NCI-H1694 (cell line): ENCODE results near the gene PCBP1.
"Not testable (repeated sequence)": the region's sequence is repeated elsewhere in the genome, so short reads cannot be mapped to it uniquely, and the experiment has no call there.

Experiments
- DNase-seq: peaks from one replicate; lab custom pipeline; 2025; lab: John Stamatoyannopoulos, UW

The PCBP1 gene

GRCh38 chr2:70099270-70099669, 12.0 kb downstream of the PCBP1 start:
- DNase-seq, result no peak

- no peak for DNase-seq
Measured at GRCh38 chr2:70101174-70101573, 13.9 kb downstream of the PCBP1 start.

- not testable (repeated sequence) for DNase-seq
Measured at GRCh38 chr2:70101686-70102085, 14.4 kb downstream of the PCBP1 start.

- DNase-seq, result not testable (repeated sequence)
Measured at GRCh38 chr2:70102323-70102905, 15.1 kb downstream of the PCBP1 start.

- DNase-seq, result no peak
Measured at GRCh38 chr2:70103531-70104061, 16.3 kb downstream of the PCBP1 start.

- DNase-seq, result no peak
Measured at GRCh38 chr2:70104231-70105111, 17.2 kb downstream of the PCBP1 start.

GRCh38 chr2:70106138-70106537, 18.9 kb downstream of the PCBP1 start:
- DNase-seq, result not testable (repeated sequence)

GRCh38 chr2:70110397-70110796, 23.1 kb downstream of the PCBP1 start:
- DNase-seq, result not testable (repeated sequence)

GRCh38 chr2:70111752-70112591, 24.7 kb downstream of the PCBP1 start:
- DNase-seq, result peak; percentile 20

- DNase-seq, result no peak
Measured at GRCh38 chr2:70113359-70114070, 26.2 kb downstream of the PCBP1 start.

- DNase-seq, result no peak
Measured at GRCh38 chr2:70115646-70116442, 28.6 kb downstream of the PCBP1 start.

GRCh38 chr2:70116936-70117552, 29.8 kb downstream of the PCBP1 start:
- DNase-seq, result no peak

- no peak for DNase-seq
Measured at GRCh38 chr2:70118798-70119454, 31.6 kb downstream of the PCBP1 start.

- no peak for DNase-seq
Measured at GRCh38 chr2:70121627-70122372, 34.5 kb downstream of the PCBP1 start.

- no peak for DNase-seq
Measured at GRCh38 chr2:70122470-70122869, 35.2 kb downstream of the PCBP1 start.

GRCh38 chr2:70123051-70123828, 36.0 kb downstream of the PCBP1 start:
- no peak for DNase-seq

- DNase-seq, result no peak
Measured at GRCh38 chr2:70123829-70124116, 36.5 kb downstream of the PCBP1 start.

- no peak for DNase-seq
Measured at GRCh38 chr2:70124983-70125480, 37.8 kb downstream of the PCBP1 start.
